K562 (cell line): ENCODE results near the gene KLF5. TPM values are rescaled to one million over a fixed set of nuclear protein-coding genes. Genes with fewer than 3 reads are reported as not detected.

Experiments used
- ATAC-seq: fragments of 200-7000 bp; cut with Tn5 transposase; 3 replicates; pipeline ENCODE4 v1.9.1; 2020; ENCODE audit warnings: moderate library complexity
- BruUV-seq: library from RNA; stranded (reverse); fragments of 400-500 nt; replicated peaks from 2 replicates; lab custom pipeline; 2021; lab: Mats Ljungman, UMichigan
- CTCF ChIA-PET: fragments of 300-600 bp; formaldehyde crosslinking; extraction: SDS; loops from one replicate; lab custom pipeline; 2021; ENCODE audit warnings: low intra/inter-chr PET ratio; lab: Yijun Ruan, JAX
- POLR2A ChIA-PET: fragments of 300-600, 350-650 bp; sonication (Branson Sonifier 250); formaldehyde crosslinking; extraction: SDS; loops from one replicate; lab custom pipeline; 2021; ENCODE audit warnings: antibody characterized with exemption, inconsistent platforms; lab: Yijun Ruan, JAX
- DNase-seq, 4 experiments: peaks; one replicate each; pipeline versions ENCODE4 v3.0.0 to v3.0.0-alpha.2; 2011 to 2018; ENCODE audit warnings: low spot score in 3 of 4, mixed read lengths in 3 of 4; ENCODE audit errors: extremely low read depth in 1 of 4
- FAIRE-seq: peaks from 2 replicates; lab custom pipeline; 2011; peaks lifted over from hg19 to GRCh38; lab: Jason Lieb, UNC
- H2AFZ ChIP-seq: 2 replicates; pipeline ENCODE4 v1.6.0; 2011; ENCODE audit warnings: low read depth, low read length, control low read depth, inconsistent platforms
- H3K27ac ChIP-seq: fragments of 200-600 bp; 3 replicates; pipeline ENCODE4 v1.8.0; 2011; ENCODE audit warnings: low read depth, mild to moderate bottlenecking, control low read depth, inconsistent platforms, low read length, moderate library complexity, mixed read lengths; ENCODE audit errors: extremely low read depth
- H3K27me3 ChIP-seq, 2 experiments: fragments of 300-600 bp in 1 of 2; 2 replicates in 1 of 2; 3 replicates in 1 of 2; pipeline versions ENCODE4 v1.6.0 to v1.8.0; 2011; ENCODE audit warnings: inconsistent platforms in 2 of 2, low read length in 2 of 2, mild to moderate bottlenecking in 1 of 2, mixed read lengths in 1 of 2, moderate library complexity in 1 of 2; ENCODE audit not compliant: control insufficient read depth in 2 of 2, insufficient read depth in 2 of 2
- H3K36me3 ChIP-seq: fragments of 300-600 bp; 3 replicates; pipeline ENCODE4 v1.8.0; 2011; ENCODE audit warnings: mild to moderate bottlenecking, low read length, inconsistent platforms; ENCODE audit not compliant: control insufficient read depth, insufficient read depth
- H3K4me1 ChIP-seq, 2 experiments: fragments of 200-600 bp in 1 of 2; replicated peaks in 1 of 2; 2 replicates in 1 of 2; 3 replicates in 1 of 2; pipeline versions ENCODE4 v1.5.1 to v1.8.0; 2011; ENCODE audit warnings: inconsistent platforms in 2 of 2, low read length in 2 of 2, mild to moderate bottlenecking in 1 of 2, mixed read lengths in 1 of 2, moderate library complexity in 1 of 2; ENCODE audit not compliant: control insufficient read depth in 2 of 2, insufficient read depth in 2 of 2
- H3K4me2 ChIP-seq: 2 replicates; pipeline ENCODE4 v1.6.1; 2011; ENCODE audit warnings: low read length, control low read depth, inconsistent platforms, mixed read lengths; ENCODE audit not compliant: insufficient read depth
- H3K4me3 ChIP-seq: fragments of 200-600 bp; sonication (generic), shearing (Covaris generic); 2 replicates; pipeline ENCODE4 v1.5.1; 2016; ENCODE audit warnings: control low read depth, inconsistent platforms
- H3K79me2 ChIP-seq: fragments of 200-600 bp; 3 replicates; pipeline ENCODE4 v1.8.0; 2011; ENCODE audit warnings: low read length, inconsistent platforms; ENCODE audit not compliant: control insufficient read depth, insufficient read depth
- H3K9ac ChIP-seq, 2 experiments: 2 replicates each; pipeline versions ENCODE4 v1.6.0 to v1.6.1; 2011; ENCODE audit warnings: low read depth in 2 of 2, low read length in 2 of 2, control low read depth in 1 of 2, inconsistent platforms in 1 of 2, mild to moderate bottlenecking in 1 of 2, mixed read lengths in 1 of 2; ENCODE audit not compliant: insufficient read depth in 1 of 2
- H3K9me1 ChIP-seq: one replicate; pipeline ENCODE4 v1.6.0; 2011; ENCODE audit warnings: inconsistent platforms, mild to moderate bottlenecking, low read length, moderate library complexity; ENCODE audit not compliant: control insufficient read depth, insufficient read depth
- H3K9me3 ChIP-seq: replicated peaks from 2 replicates; pipeline ENCODE4 v1.5.1; 2011; ENCODE audit warnings: low read depth, low read length, inconsistent platforms; ENCODE audit not compliant: control insufficient read depth, insufficient read depth
- H4K20me1 ChIP-seq: replicated peaks from 2 replicates; pipeline ENCODE4 v1.6.1; 2011; ENCODE audit warnings: low read length, inconsistent platforms, mixed read lengths; ENCODE audit not compliant: control insufficient read depth, insufficient read depth
- BCL6 ChIP-seq: fragments of 250-450 bp; sonication (Bioruptor Pico); IDR thresholded peaks from 2 replicates; pipeline ENCODE4 v1.4.0; 2020
- CLOCK ChIP-seq: fragments of 250-450 bp; sonication (Bioruptor Pico); IDR thresholded peaks from 2 replicates; pipeline ENCODE4 v1.4.0; 2020; ENCODE audit warnings: mild to moderate bottlenecking, moderate library complexity, borderline replicate concordance
- KDM1A ChIP-seq, 2 experiments: fragments of 450-650 bp; IDR thresholded peaks; 2 replicates each; pipeline ENCODE4 v1.6.1; 2016; ENCODE audit warnings: mild to moderate bottlenecking in 2 of 2
- PHB ChIP-seq: fragments of 250-450 bp; sonication (Bioruptor Pico); IDR thresholded peaks from 2 replicates; pipeline ENCODE4 v1.5.0; 2021
- POLR3A ChIP-seq: IDR thresholded peaks from 2 replicates; pipeline ENCODE4 v1.6.1; 2011; ENCODE audit warnings: borderline replicate concordance, mild to moderate bottlenecking, moderate library complexity; ENCODE audit not compliant: insufficient read length, insufficient read depth; ENCODE audit errors: extremely low read depth
- TCF7 ChIP-seq: sonication (generic); IDR thresholded peaks from 2 replicates; pipeline ENCODE4 v1.6.1; 2016; ENCODE audit warnings: antibody characterized with exemption, borderline replicate concordance
- USF2 ChIP-seq: sonication (generic); formaldehyde crosslinking; IDR thresholded peaks from 2 replicates; pipeline ENCODE4 v1.5.0; 2020; ENCODE audit warnings: missing genetic modification reagents
- ZBTB5 ChIP-seq: fragments of 450-650 bp; IDR thresholded peaks from 2 replicates; pipeline ENCODE4 v1.6.1; 2017; ENCODE audit warnings: antibody characterized with exemption
- ZNF274 ChIP-seq: IDR thresholded peaks from 2 replicates; pipeline ENCODE4 v1.6.1; 2011; ENCODE audit warnings: low read depth, mild to moderate bottlenecking, low read length, moderate library complexity, borderline replicate concordance
- ZNF551 ChIP-seq: fragments of 250-450 bp; sonication (Bioruptor Pico); IDR thresholded peaks from 2 replicates; pipeline ENCODE4 v1.5.0; 2021; ENCODE audit warnings: mild to moderate bottlenecking, moderate library complexity
- WGBS: fragments of 100-300 bp; shearing (Covaris generic); methylation state at CpG from one replicate; pipeline ENCODE4 v1.1.6; 2016; ENCODE audit warnings: low coverage, mixed read lengths; ENCODE audit not compliant: insufficient coverage; ENCODE audit errors: missing lambda C conversion rate; 5-methylcytosine and 5-hydroxymethylcytosine counted together
- in situ Hi-C: fragments of 300-500 bp; cut with MboI; formaldehyde crosslinking; loops from 4 replicates; pipeline ENCODE4 v1.15.0; 2018; ENCODE audit warnings: inconsistent platforms, mixed read lengths
- intact Hi-C: fragments of 100-400 bp; cut with micrococcal nuclease; formaldehyde crosslinking; loops from 2 replicates; pipeline ENCODE4 v1.14.2; 2022
- polyA plus RNA-seq, 8 experiments: library from polyadenylated mRNA; depleted of rRNA in 4 of 8; stranded (reverse) in 5 of 8; unstranded in 3 of 8; fragments of >200 nt; fragmentation: Nextera tagmentation in 2 of 8; fragmentation: Illumina TruSeq in 1 of 8; extraction: Ambion mirVana in 2 of 8; extraction: Trizol in 1 of 8; gene quantifications; 2 replicates each; pipeline versions ENCODE4 v1.2.1 to v1.2.3, GENCODE V29; 2011 to 2014; ENCODE audit warnings: inconsistent platforms in 1 of 8, missing spikeins in 1 of 8
- total RNA-seq, 7 experiments: library from RNA; depleted of rRNA in 6 of 7; stranded (reverse); fragments of >200 nt in 6 of 7; fragmentation: Illumina TruSeq in 2 of 7; extraction: Trizol in 2 of 7; gene quantifications; 2 replicates each; pipeline versions ENCODE4 v1.2.1 to v1.2.3, GENCODE V29; 2011 to 2021; ENCODE audit warnings: low replicate concordance in 1 of 7

KLF5 gene
- total and polyA plus RNA-seq, 9 of the 15 experiments (the other 6 are each of a cell fraction or from before 2014, with no cell fraction given), result 0.17 to 1.0 (median 0.36) TPM

GRCh38 chr13:73081256-73081915 is 22.6 kb downstream of the KLF5 start:
- in situ Hi-C loops, result no loop called here
- POLR2A ChIA-PET, result no interaction called here

More at GRCh38 chr13:73081256-73081915, 22.6 kb downstream of the KLF5 start:
- Histone ChIP-seq H3K27me3 (no peaks in the 10 kb centered on the region; a peak in 1 of 5 replicates), H4K20me1 (no peaks in the 10 kb centered on the region), H3K9me1 (no peaks in the 10 kb centered on the region), H3K27ac (no peak overlapping the region), H3K9me3 (no peaks in the 10 kb centered on the region), H3K9ac (no peak overlapping the region), H3K79me2 (no peaks in the 10 kb centered on the region), H3K36me3 (no peaks in the 10 kb centered on the region), H3K4me1 (no peaks in the 10 kb centered on the region), H3K4me3 (no peak overlapping the region), H2AFZ (no peak overlapping the region), H3K4me2 (no peak overlapping the region)
- no TSS peak for BruUV-seq
- no peak for TF ChIP-seq KDM1A (IDR thresholded peaks at IDR 0.05)
- TF ChIP-seq BCL6 (CRISPR knock-in tag), result no peak
- no peak for TF ChIP-seq ZNF274
- TF ChIP-seq POLR3A, result no peak
- TF ChIP-seq TCF7, result no peak
- no peak for TF ChIP-seq ZNF551
- TF ChIP-seq PHB, result no peak
- TF ChIP-seq CLOCK (CRISPR knock-in tag), result no peak
- TF ChIP-seq ZBTB5, result no peak
- no peak for TF ChIP-seq USF2
- no peak for ATAC-seq
- FAIRE-seq, result no peak
- CTCF ChIA-PET, result no interaction called here
- WGBS, result 4% methylated on average over 2 of the region's 4 CpGs
- intact Hi-C loops, result no loop called here
- no peak for DNase-seq
